ENCODE results near the gene DCTN1.

Gene DCTN1

GRCh38 chr2:74368499-74368898, 11.6 kb downstream of the DCTN1 start:
- in situ Hi-C loops (cut with HindIII; ENCODE audit: low pct_ligation_motif_present, low sequenced_read_pairs): no loop called here
- H3K4me3 ChIP-seq (ENCODE audit: low read depth, low read length): no peak overlapping the region
- no peak for TF ChIP-seq CTCF (IDR thresholded peaks at IDR 0.05; ENCODE audit: low read depth, low read length, missing control alignments)
- peaks cover 77% of the 10 kb centered on the region for H3K36me3 ChIP-seq (replicated peaks)
- DNase-seq: no peak
- no peaks in the 10 kb centered on the region for H3K27me3 ChIP-seq (replicated peaks)
- no peak overlapping the region for H3K27ac ChIP-seq

GRCh38 chr2:74367789-74368188, 12.3 kb downstream of the DCTN1 start:
- in situ Hi-C loops (cut with HindIII; ENCODE audit: low pct_ligation_motif_present, low sequenced_read_pairs): no loop called here
- no peak overlapping the region for H3K27ac ChIP-seq
- peaks cover 84% of the 10 kb centered on the region for H3K36me3 ChIP-seq (replicated peaks)
- DNase-seq: no peak
- no peak overlapping the region for H3K4me3 ChIP-seq (ENCODE audit: low read depth, low read length)
- H3K27me3 ChIP-seq (replicated peaks): no peaks in the 10 kb centered on the region
- TF ChIP-seq CTCF (IDR thresholded peaks at IDR 0.05; ENCODE audit: low read depth, low read length, missing control alignments): no peak

- no peak for TF ChIP-seq CTCF (IDR thresholded peaks at IDR 0.05; ENCODE audit: low read depth, low read length, missing control alignments)
- no peak overlapping the region for H3K4me3 ChIP-seq (ENCODE audit: low read depth, low read length)
- no peak overlapping the region for H3K27ac ChIP-seq
- peaks cover 97% of the 10 kb centered on the region for H3K36me3 ChIP-seq (replicated peaks)
- no peak for DNase-seq
- H3K27me3 ChIP-seq (replicated peaks): no peaks in the 10 kb centered on the region
- in situ Hi-C loops (cut with HindIII; ENCODE audit: low pct_ligation_motif_present, low sequenced_read_pairs): no loop called here
Observed at GRCh38 chr2:74366036-74366435, 14.1 kb downstream of the DCTN1 start.

GRCh38 chr2:74364533-74365505, 15.3 kb downstream of the DCTN1 start:
- Histone ChIP-seq H3K36me3 (replicated peaks) (peaks cover 97% of the 10 kb centered on the region), H3K27me3 (replicated peaks) (no peaks in the 10 kb centered on the region), H3K27ac (no peak overlapping the region), H3K4me3 (ENCODE audit: low read depth, low read length) (no peak overlapping the region)
- no peak for TF ChIP-seq CTCF (IDR thresholded peaks at IDR 0.05; ENCODE audit: low read depth, low read length, missing control alignments)
- in situ Hi-C loops (cut with HindIII; ENCODE audit: low pct_ligation_motif_present, low sequenced_read_pairs): no loop called here
- no peak for DNase-seq

GRCh38 chr2:74361327-74361726, 18.8 kb downstream of the DCTN1 start:
- DNase-seq: no peak
- Histone ChIP-seq H3K36me3 (replicated peaks) (peaks cover 79% of the 10 kb centered on the region), H3K27ac (no peak overlapping the region), H3K4me3 (ENCODE audit: low read depth, low read length) (no peak overlapping the region), H3K27me3 (replicated peaks) (no peaks in the 10 kb centered on the region)
- in situ Hi-C loops (cut with HindIII; ENCODE audit: low pct_ligation_motif_present, low sequenced_read_pairs): no loop called here
- TF ChIP-seq CTCF (IDR thresholded peaks at IDR 0.05; ENCODE audit: low read depth, low read length, missing control alignments): no peak

All from brain microvascular endothelial cell (primary cell).